ENCODE data around the gene CHMP1A. TPM values are rescaled to one million over a fixed set of nuclear protein-coding genes. Genes with fewer than 3 reads are reported as not detected.

The CHMP1A gene
- total and polyA plus RNA-seq, 2 donors: 40.8 to 70.8 TPM

- H3K27me3 ChIP-seq (ENCODE audit: control insufficient read depth in 2 of 2, insufficient read depth in 1 of 2, low read length in 1 of 2): no peaks in the 10 kb centered on the region
- 90% methylated on average over 13 of the region's 13 CpGs for WGBS
- DNase-seq (ENCODE audit: low read depth in 6 of 9, low spot score in 9 of 9): no peak
Measured at GRCh38 chr16:89615176-89615575, 42.3 kb downstream of the CHMP1A start.

GRCh38 chr16:89613954-89614459 lies 43.5 kb downstream of the CHMP1A start:
- H3K27me3 ChIP-seq (ENCODE audit: control insufficient read depth in 2 of 2, insufficient read depth in 1 of 2, low read length in 1 of 2): no peaks in the 10 kb centered on the region
- WGBS: 87% methylated on average over 22 of the region's 22 CpGs
- H3K4me3 ChIP-seq (ENCODE audit: low read length in 2 of 2): no peak overlapping the region
- H3K4me1 ChIP-seq (ENCODE audit: control insufficient read depth in 2 of 2, insufficient read depth in 2 of 2, low read length in 2 of 2): peaks cover 12 to 40% of the 10 kb centered on the region in 2 donors
- no peak for DNase-seq (ENCODE audit: low read depth in 6 of 9, low spot score in 9 of 9)
- no peak overlapping the region for H3K27ac ChIP-seq (ENCODE audit: low read depth in 1 of 2, low read length in 1 of 2)
- no peaks in the 10 kb centered on the region for H3K36me3 ChIP-seq (ENCODE audit: control insufficient read depth in 2 of 2, insufficient read depth in 2 of 2, low read length in 1 of 2)
- peaks cover 0 to 18% of the 10 kb centered on the region in 2 donors for H3K9me3 ChIP-seq (ENCODE audit: control insufficient read depth in 2 of 2, insufficient read depth in 1 of 2, low read length in 1 of 2)

More at GRCh38 chr16:89615176-89615575, 42.3 kb downstream of the CHMP1A start:
- Histone ChIP-seq H3K36me3 (ENCODE audit: control insufficient read depth in 2 of 2, insufficient read depth in 2 of 2, low read length in 1 of 2) (no peaks in the 10 kb centered on the region), H3K4me1 (ENCODE audit: control insufficient read depth in 2 of 2, insufficient read depth in 2 of 2, low read length in 2 of 2) (peaks cover 12 to 31% of the 10 kb centered on the region in 2 donors), H3K9me3 (ENCODE audit: control insufficient read depth in 2 of 2, insufficient read depth in 1 of 2, low read length in 1 of 2) (peaks cover 0 to 18% of the 10 kb centered on the region in 2 donors), H3K27ac (ENCODE audit: low read depth in 1 of 2, low read length in 1 of 2) (no peak overlapping the region), H3K4me3 (ENCODE audit: low read length in 2 of 2) (no peak overlapping the region)

- Histone ChIP-seq H3K36me3 (ENCODE audit: control insufficient read depth in 2 of 2, insufficient read depth in 2 of 2, low read length in 1 of 2) (no peaks in the 10 kb centered on the region), H3K9me3 (ENCODE audit: control insufficient read depth in 2 of 2, insufficient read depth in 1 of 2, low read length in 1 of 2) (peaks cover 0 to 18% of the 10 kb centered on the region in 2 donors), H3K4me1 (ENCODE audit: control insufficient read depth in 2 of 2, insufficient read depth in 2 of 2, low read length in 2 of 2) (peaks cover 16 to 46% of the 10 kb centered on the region in 2 donors), H3K4me3 (ENCODE audit: low read length in 2 of 2) (no peak within 1 kb of the TSS), H3K27ac (ENCODE audit: low read depth in 1 of 2, low read length in 1 of 2) (peak within 1 kb of the TSS in 1 of 2 donors; percentile 23), H3K27me3 (ENCODE audit: control insufficient read depth in 2 of 2, insufficient read depth in 1 of 2, low read length in 1 of 2) (no peaks in the 10 kb centered on the region)
- DNase-seq (ENCODE audit: low read depth in 6 of 9, low spot score in 9 of 9): peak in 1 of 9 donors; percentile 43
- 53% methylated on average over 19 of the region's 19 CpGs for WGBS
Measured at GRCh38 chr16:89613231-89613953, 44.1 kb downstream of the CHMP1A start, which contains the start of gene DPEP1. Gene DPEP1 (plus strand): TSS chr16:89613642. CDS start chr16:89630411, 16,769 bp downstream.

GRCh38 chr16:89612415-89613166 lies 44.9 kb downstream of the CHMP1A start:
- Histone ChIP-seq H3K36me3 (ENCODE audit: control insufficient read depth in 2 of 2, insufficient read depth in 2 of 2, low read length in 1 of 2) (no peaks in the 10 kb centered on the region), H3K4me1 (ENCODE audit: control insufficient read depth in 2 of 2, insufficient read depth in 2 of 2, low read length in 2 of 2) (peaks cover 24 to 54% of the 10 kb centered on the region in 2 donors), H3K9me3 (ENCODE audit: control insufficient read depth in 2 of 2, insufficient read depth in 1 of 2, low read length in 1 of 2) (peaks cover 0 to 18% of the 10 kb centered on the region in 2 donors), H3K4me3 (ENCODE audit: low read length in 2 of 2) (no peak overlapping the region), H3K27me3 (ENCODE audit: control insufficient read depth in 2 of 2, insufficient read depth in 1 of 2, low read length in 1 of 2) (no peaks in the 10 kb centered on the region), H3K27ac (ENCODE audit: low read depth in 1 of 2, low read length in 1 of 2) (peak overlapping the region in 1 of 2 donors; percentile 23)
- WGBS: 95% methylated on average over 20 of the region's 20 CpGs
- DNase-seq (ENCODE audit: low read depth in 6 of 9, low spot score in 9 of 9): no peak

- peaks cover 0 to 8% of the 10 kb centered on the region in 2 donors for H3K9me3 ChIP-seq (ENCODE audit: control insufficient read depth in 2 of 2, insufficient read depth in 1 of 2, low read length in 1 of 2)
- H3K4me3 ChIP-seq (ENCODE audit: low read length in 2 of 2): no peak overlapping the region
- no peaks in the 10 kb centered on the region for H3K27me3 ChIP-seq (ENCODE audit: control insufficient read depth in 2 of 2, insufficient read depth in 1 of 2, low read length in 1 of 2)
- no peak for DNase-seq (ENCODE audit: low read depth in 6 of 9, low spot score in 9 of 9)
- WGBS: 90% methylated on average over 1 of the region's 1 CpG
- peaks cover 31 to 72% of the 10 kb centered on the region in 2 donors for H3K4me1 ChIP-seq (ENCODE audit: control insufficient read depth in 2 of 2, insufficient read depth in 2 of 2, low read length in 2 of 2)
- no peak overlapping the region for H3K27ac ChIP-seq (ENCODE audit: low read depth in 1 of 2, low read length in 1 of 2)
- no peaks in the 10 kb centered on the region for H3K36me3 ChIP-seq (ENCODE audit: control insufficient read depth in 2 of 2, insufficient read depth in 2 of 2, low read length in 1 of 2)
Measured at GRCh38 chr16:89610108-89610453, 47.4 kb downstream of the CHMP1A start.

GRCh38 chr16:89607937-89608740 lies 49.4 kb downstream of the CHMP1A start:
- DNase-seq (ENCODE audit: low read depth in 6 of 9, low spot score in 9 of 9): no peak
- Histone ChIP-seq H3K4me1 (ENCODE audit: control insufficient read depth in 2 of 2, insufficient read depth in 2 of 2, low read length in 2 of 2) (peaks cover 29 to 67% of the 10 kb centered on the region in 2 donors), H3K4me3 (ENCODE audit: low read length in 2 of 2) (peak overlapping the region; percentile 3 to 11), H3K36me3 (ENCODE audit: control insufficient read depth in 2 of 2, insufficient read depth in 2 of 2, low read length in 1 of 2) (no peaks in the 10 kb centered on the region), H3K27me3 (ENCODE audit: control insufficient read depth in 2 of 2, insufficient read depth in 1 of 2, low read length in 1 of 2) (no peaks in the 10 kb centered on the region), H3K27ac (ENCODE audit: low read depth in 1 of 2, low read length in 1 of 2) (peak overlapping the region; percentile 83 to 99), H3K9me3 (ENCODE audit: control insufficient read depth in 2 of 2, insufficient read depth in 1 of 2, low read length in 1 of 2) (peaks cover 0 to 5% of the 10 kb centered on the region in 2 donors)
- 86% methylated on average over 32 of the region's 32 CpGs for WGBS

GRCh38 chr16:89607453-89607852 lies 50.1 kb downstream of the CHMP1A start:
- Histone ChIP-seq H3K4me3 (ENCODE audit: low read length in 2 of 2) (peak overlapping the region; percentile 3 to 11), H3K9me3 (ENCODE audit: control insufficient read depth in 2 of 2, insufficient read depth in 1 of 2, low read length in 1 of 2) (peaks cover 0 to 4% of the 10 kb centered on the region in 2 donors), H3K27me3 (ENCODE audit: control insufficient read depth in 2 of 2, insufficient read depth in 1 of 2, low read length in 1 of 2) (peaks cover 0 to 4% of the 10 kb centered on the region in 2 donors), H3K4me1 (ENCODE audit: control insufficient read depth in 2 of 2, insufficient read depth in 2 of 2, low read length in 2 of 2) (peaks cover 29 to 67% of the 10 kb centered on the region in 2 donors), H3K36me3 (ENCODE audit: control insufficient read depth in 2 of 2, insufficient read depth in 2 of 2, low read length in 1 of 2) (no peaks in the 10 kb centered on the region), H3K27ac (ENCODE audit: low read depth in 1 of 2, low read length in 1 of 2) (peak overlapping the region; percentile 79 to 99)
- peak in 3 of 9 donors; percentile 60 to 78 (median 65) for DNase-seq (ENCODE audit: low read depth in 6 of 9, low spot score in 9 of 9)
- WGBS: 48% methylated on average over 9 of the region's 9 CpGs

GRCh38 chr16:89606006-89606405 lies 51.5 kb downstream of the CHMP1A start:
- Histone ChIP-seq H3K27ac (ENCODE audit: low read depth in 1 of 2, low read length in 1 of 2) (peak overlapping the region in 1 of 2 donors; percentile 99), H3K4me3 (ENCODE audit: low read length in 2 of 2) (no peak overlapping the region), H3K36me3 (ENCODE audit: control insufficient read depth in 2 of 2, insufficient read depth in 2 of 2, low read length in 1 of 2) (no peaks in the 10 kb centered on the region), H3K9me3 (ENCODE audit: control insufficient read depth in 2 of 2, insufficient read depth in 1 of 2, low read length in 1 of 2) (no peaks in the 10 kb centered on the region), H3K27me3 (ENCODE audit: control insufficient read depth in 2 of 2, insufficient read depth in 1 of 2, low read length in 1 of 2) (peaks cover 0 to 10% of the 10 kb centered on the region in 2 donors), H3K4me1 (ENCODE audit: control insufficient read depth in 2 of 2, insufficient read depth in 2 of 2, low read length in 2 of 2) (peaks cover 36 to 71% of the 10 kb centered on the region in 2 donors)
- DNase-seq (ENCODE audit: low read depth in 6 of 9, low spot score in 9 of 9): no peak
- WGBS: 58% methylated on average over 9 of the region's 9 CpGs
